ENCODE data around the gene PRDM10. TPM values are rescaled to one million over a fixed set of nuclear protein-coding genes. Genes with fewer than 3 reads are reported as not detected.

PRDM10 gene
- total RNA-seq, 6 donors from 2014 or later = 6.8 to 13.9 (median 12.7) TPM

DNA sequence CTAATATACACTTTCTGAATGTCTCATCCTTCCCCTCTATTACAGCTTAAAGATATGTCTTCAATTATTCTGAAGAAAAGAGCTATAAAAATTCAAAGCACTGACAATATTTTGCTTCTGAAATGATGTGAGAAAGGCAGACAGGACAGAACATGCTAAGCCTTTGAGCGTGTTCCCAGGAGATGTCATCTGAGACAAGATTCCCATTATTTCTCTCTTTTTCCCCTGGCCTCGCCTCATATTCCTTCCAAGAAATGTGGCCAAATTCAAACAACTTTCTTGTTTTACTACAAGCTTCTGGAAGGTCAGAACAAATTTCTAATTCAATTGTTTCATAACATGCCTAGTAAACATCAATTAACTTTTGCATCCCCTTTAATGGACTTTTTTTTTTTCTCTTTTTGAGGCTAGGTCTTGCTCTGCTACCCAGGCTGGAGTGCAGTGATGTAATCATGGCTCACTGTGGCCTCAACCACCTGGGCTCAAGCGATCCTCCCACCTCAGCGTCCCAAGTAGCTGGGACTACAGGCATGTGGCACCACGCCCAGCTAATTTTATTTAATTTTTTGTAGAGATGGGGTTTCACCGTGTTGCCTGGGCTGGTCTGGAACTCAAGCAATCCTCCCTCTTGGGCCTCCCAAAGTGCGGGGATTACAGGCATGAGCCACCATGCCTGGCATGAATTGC is 70.1 kb downstream of the PRDM10 start:
- Histone ChIP-seq H3K4me1 (no peaks in the 10 kb centered on the region), H3K27ac (no peak overlapping the region), H3K36me3 (peaks cover 0 to 27% (median 7%) of the 10 kb centered on the region in 4 donors), H3K9me3 (no peaks in the 10 kb centered on the region), H3K27me3 (no peaks in the 10 kb centered on the region), H3K4me3 (no peak overlapping the region)
- DNase-seq (no peak), ATAC-seq (ENCODE audit: low FRiP score in 2 of 2) (no peak)
- 86 to 88% methylated on average over 7 of the region's 7 CpGs for WGBS, 2 donors
- TF ChIP-seq EP300 (IDR thresholded peaks at IDR 0.05) (no peak), POLR2AphosphoS5 (IDR thresholded peaks at IDR 0.05) (no peak), POLR2A (IDR thresholded peaks at IDR 0.05) (no peak)
- TF ChIP-seq, protein P1, sequence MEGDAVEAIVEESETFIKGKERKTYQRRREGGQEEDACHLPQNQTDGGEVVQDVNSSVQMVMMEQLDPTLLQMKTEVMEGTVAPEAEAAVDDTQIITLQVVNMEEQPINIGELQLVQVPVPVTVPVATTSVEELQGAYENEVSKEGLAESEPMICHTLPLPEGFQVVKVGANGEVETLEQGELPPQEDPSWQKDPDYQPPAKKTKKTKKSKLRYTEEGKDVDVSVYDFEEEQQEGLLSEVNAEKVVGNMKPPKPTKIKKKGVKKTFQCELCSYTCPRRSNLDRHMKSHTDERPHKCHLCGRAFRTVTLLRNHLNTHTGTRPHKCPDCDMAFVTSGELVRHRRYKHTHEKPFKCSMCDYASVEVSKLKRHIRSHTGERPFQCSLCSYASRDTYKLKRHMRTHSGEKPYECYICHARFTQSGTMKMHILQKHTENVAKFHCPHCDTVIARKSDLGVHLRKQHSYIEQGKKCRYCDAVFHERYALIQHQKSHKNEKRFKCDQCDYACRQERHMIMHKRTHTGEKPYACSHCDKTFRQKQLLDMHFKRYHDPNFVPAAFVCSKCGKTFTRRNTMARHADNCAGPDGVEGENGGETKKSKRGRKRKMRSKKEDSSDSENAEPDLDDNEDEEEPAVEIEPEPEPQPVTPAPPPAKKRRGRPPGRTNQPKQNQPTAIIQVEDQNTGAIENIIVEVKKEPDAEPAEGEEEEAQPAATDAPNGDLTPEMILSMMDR (IDR thresholded peaks at IDR 0.05) = no peak

DNA sequence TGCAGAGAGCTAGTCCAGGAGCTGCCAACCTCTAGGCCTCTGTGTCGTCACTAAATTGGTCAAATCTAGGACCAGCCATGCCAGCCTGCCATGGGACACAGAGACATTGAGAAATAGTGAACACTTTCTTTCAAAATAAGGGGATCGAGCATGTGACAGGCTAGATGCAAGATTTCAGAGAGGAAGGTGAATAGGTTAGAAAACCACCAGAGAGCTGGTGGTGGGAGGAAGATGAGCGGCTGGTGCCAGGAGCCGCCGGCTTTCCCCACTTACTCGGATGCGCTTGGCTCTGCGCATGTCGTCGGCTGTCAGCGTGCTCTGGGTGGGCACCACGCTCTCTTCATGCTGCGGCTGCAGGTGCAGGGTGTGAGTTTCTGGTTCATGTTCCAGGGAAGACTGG is 71.9 kb downstream of the PRDM10 start:
- peaks cover 0 to 27% (median 7%) of the 10 kb centered on the region in 4 donors for H3K36me3 ChIP-seq
- ATAC-seq (ENCODE audit: low FRiP score in 2 of 2) (peak in 1 of 2 donors; percentile 14), DNase-seq (peak in 1 of 2 donors; percentile 58)
- no peaks in the 10 kb centered on the region for H3K9me3 ChIP-seq
- 64 to 84% methylated on average over 13 of the region's 13 CpGs for WGBS, 2 donors
- no peak for TF ChIP-seq POLR2A (IDR thresholded peaks at IDR 0.05)
- no peak for TF ChIP-seq POLR2AphosphoS5 (IDR thresholded peaks at IDR 0.05)
- TF ChIP-seq EP300 (IDR thresholded peaks at IDR 0.05) = peak in 1 of 4 donors; percentile 23
- TF ChIP-seq, protein P1 (IDR thresholded peaks at IDR 0.05) = no peak
- H3K27me3 ChIP-seq = no peaks in the 10 kb centered on the region
- no peak overlapping the region for H3K4me3 ChIP-seq
- no peak overlapping the region for H3K27ac ChIP-seq
- H3K4me1 ChIP-seq = no peaks in the 10 kb centered on the region

DNA sequence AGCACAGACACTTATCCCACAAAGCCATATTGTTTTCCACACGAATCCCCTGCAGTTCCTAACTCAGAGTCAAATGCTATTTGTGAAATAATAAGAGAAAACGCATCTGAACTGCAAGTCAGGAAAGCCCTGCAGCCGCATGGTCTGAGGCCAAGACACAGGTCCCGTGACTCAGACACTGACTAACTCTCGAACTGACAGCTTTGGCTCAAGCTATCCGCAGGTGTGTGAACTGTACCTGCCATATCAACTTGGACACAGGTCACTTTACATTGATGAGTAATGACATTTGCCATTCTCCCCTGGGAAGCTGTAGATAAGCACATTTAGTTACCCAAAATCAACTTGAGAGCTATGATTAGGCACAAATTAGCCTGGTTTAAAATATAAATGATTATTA is 72.3 kb downstream of the PRDM10 start:
- H3K27me3 ChIP-seq = no peaks in the 10 kb centered on the region
- H3K9me3 ChIP-seq = no peaks in the 10 kb centered on the region
- TF ChIP-seq POLR2A (IDR thresholded peaks at IDR 0.05) (no peak), EP300 (IDR thresholded peaks at IDR 0.05) (no peak), POLR2AphosphoS5 (IDR thresholded peaks at IDR 0.05) (no peak)
- TF ChIP-seq, protein P1 (IDR thresholded peaks at IDR 0.05) = no peak
- ATAC-seq (ENCODE audit: low FRiP score in 2 of 2) (no peak), DNase-seq (no peak)
- H3K27ac ChIP-seq = no peak overlapping the region
- no peaks in the 10 kb centered on the region for H3K4me1 ChIP-seq
- no peak overlapping the region for H3K4me3 ChIP-seq
- H3K36me3 ChIP-seq = peaks cover 0 to 27% (median 7%) of the 10 kb centered on the region in 4 donors
- WGBS, 2 donors = 68 to 77% methylated on average over 6 of the region's 6 CpGs

DNA sequence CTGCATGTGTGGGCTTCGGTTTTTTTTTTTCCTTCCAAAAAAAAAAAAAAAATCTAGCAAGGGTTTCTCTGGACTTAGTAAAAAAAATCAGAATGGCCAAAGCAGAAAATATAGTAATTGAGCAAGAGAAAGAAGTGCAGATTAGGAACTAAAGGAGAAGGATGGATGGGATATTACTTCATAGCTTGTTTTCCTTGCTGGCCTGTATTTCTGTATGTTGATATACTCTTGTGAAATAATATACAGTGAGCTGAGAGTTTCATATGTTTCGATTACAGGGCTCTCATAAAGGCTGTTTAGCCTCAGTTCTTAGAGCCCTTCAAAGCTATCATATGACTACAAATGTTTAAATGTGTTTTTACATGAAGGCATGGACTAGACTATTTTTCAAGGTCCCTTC is 72.9 kb downstream of the PRDM10 start:
- H3K36me3 ChIP-seq = peaks cover 0 to 26% (median 10%) of the 10 kb centered on the region in 4 donors
- ATAC-seq (ENCODE audit: low FRiP score in 2 of 2) (no peak), DNase-seq (no peak)
- no peak for TF ChIP-seq POLR2AphosphoS5 (IDR thresholded peaks at IDR 0.05)
- TF ChIP-seq EP300 (IDR thresholded peaks at IDR 0.05) = no peak
- TF ChIP-seq, protein P1 (IDR thresholded peaks at IDR 0.05) = no peak
- TF ChIP-seq POLR2A (IDR thresholded peaks at IDR 0.05) = no peak
- no peak overlapping the region for H3K27ac ChIP-seq
- WGBS, 2 donors = 68 to 80% methylated on average over 2 of the region's 2 CpGs
- H3K27me3 ChIP-seq = no peaks in the 10 kb centered on the region
- H3K4me1 ChIP-seq = no peaks in the 10 kb centered on the region
- no peaks in the 10 kb centered on the region for H3K9me3 ChIP-seq
- no peak overlapping the region for H3K4me3 ChIP-seq
